ENCODE data around the gene SNX21.

DNA sequence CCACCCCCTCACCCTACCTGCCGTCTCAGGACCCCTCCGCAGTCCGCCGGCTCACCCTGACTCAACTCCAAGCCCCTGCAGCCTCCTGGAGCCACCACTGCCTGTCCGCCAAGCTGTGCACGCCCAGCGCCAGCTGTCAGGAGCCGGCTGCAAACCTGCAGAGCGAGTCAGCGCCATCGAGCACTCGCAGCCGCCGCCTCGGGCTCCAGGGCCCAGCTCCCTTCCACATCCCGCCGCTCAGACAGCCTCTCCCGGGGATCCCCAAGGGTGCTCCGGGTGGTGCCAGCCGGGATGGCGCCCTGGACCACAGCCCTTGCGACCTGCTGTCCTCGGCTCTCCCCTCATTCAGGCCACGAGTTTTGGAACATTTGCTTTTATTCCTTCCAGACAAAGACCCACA is 10.7 kb upstream of the SNX21 start:
- TF ChIP-seq SUZ12 (IDR thresholded peaks at IDR 0.05; ENCODE audit: extremely low read depth, insufficient read depth, insufficient read length): no peak
- no peak for TF ChIP-seq YY1 (IDR thresholded peaks at IDR 0.05; ENCODE audit: insufficient read depth, insufficient read length)
- no peak for TF ChIP-seq ZNF274 (IDR thresholded peaks at IDR 0.05; ENCODE audit: low read depth, low read length)

Data from NT2/D1 (cell line).